GM19239 (cell line): ENCODE measurements around the gene ARL4D.
A peak's percentile ranks its signal among the peaks of the same experiment; 100 is the strongest.
"Not testable (repeated sequence)": the region's sequence is repeated elsewhere in the genome, so short reads cannot be mapped to it uniquely, and the experiment has no call there.

Experiments
- DNase-seq: peaks from one replicate; pipeline ENCODE4 v3.0.0; 2011; ENCODE audit warnings: low spot score; ENCODE audit not compliant: insufficient read length
- FAIRE-seq: peaks from 2 replicates; lab custom pipeline; 2011; peaks lifted over from hg19 to GRCh38; lab: Jason Lieb, UNC

Gene ARL4D

DNA sequence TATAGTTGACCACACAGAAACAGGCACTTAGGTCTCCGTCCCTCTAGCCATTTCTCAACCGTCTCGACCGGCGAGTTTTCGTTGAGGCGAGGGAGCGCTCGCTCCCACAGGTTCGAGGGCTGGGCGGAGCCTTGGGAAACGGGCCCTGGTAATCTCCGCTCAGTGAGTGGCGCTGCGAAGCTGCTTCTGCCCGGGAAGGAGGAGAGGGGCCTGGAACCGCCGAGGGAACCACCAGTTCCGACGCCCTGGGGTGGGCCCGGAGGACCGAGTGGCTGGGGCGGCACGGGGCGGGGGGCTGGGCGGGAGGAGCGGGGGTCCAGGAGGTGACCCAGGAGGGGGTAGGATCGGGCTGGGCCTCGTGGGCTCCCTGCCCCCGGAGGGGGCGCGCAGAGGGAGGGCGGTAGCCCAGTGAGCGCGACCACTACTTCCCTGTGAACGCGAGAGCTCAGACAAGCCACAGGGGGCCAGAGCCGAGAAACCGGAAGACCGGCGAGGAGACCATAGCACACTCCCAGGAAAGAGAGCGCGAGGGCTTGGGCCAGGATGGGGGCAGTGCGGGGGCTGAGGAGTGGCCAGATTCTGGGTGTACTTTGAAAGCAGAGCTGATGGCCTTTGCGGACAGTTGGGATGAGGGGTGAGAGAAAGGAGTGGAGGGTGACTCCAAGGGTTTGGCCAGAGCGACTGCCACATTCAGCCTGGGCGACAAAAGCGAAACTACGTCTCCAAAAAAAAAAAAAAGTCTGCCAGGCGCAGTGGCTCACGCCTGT, 29.9 kb upstream of the ARL4D start:
- no peak for DNase-seq
- peak; percentile 14 for FAIRE-seq

GRCh38 chr17:43369986-43370385, 28.8 kb upstream of the ARL4D start:
- no peak for DNase-seq
- no peak for FAIRE-seq

DNA sequence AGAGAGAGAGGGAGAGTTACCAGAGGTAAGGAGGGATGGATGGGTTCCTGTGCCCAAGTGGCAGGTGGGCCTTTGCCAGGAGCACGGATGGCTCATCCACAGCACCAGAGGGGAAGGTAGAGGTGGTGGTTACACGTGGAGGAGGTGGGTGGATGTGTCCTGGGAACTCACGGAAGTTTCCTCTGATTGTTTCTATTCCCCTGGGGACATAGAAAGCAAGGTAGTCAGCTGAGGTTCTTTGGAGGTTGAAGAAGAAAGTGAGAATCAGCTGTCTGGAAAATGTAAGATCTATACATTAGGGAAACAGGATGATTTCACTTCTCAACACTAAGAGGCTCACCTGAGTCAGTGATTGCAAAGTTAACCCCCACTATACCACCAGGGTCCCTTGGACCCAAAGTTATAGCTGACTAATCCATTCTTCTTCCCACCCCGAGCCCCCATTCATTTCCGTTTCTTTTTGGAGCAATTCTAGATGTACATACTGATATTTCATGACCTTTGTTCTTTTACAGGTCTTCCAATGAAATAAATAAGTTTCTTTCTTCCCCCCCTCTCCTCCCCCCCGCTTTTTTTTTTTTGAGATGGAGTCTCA, 27.5 kb upstream of the ARL4D start:
- FAIRE-seq = peak; percentile 68
- DNase-seq = no peak

- DNase-seq (no peak), FAIRE-seq (peak; percentile 92)
Observed at GRCh38 chr17:43372273-43372911, 26.4 kb upstream of the ARL4D start.

GRCh38 chr17:43373356-43373755, 25.4 kb upstream of the ARL4D start:
- DNase-seq (no peak), FAIRE-seq (no peak)

DNA sequence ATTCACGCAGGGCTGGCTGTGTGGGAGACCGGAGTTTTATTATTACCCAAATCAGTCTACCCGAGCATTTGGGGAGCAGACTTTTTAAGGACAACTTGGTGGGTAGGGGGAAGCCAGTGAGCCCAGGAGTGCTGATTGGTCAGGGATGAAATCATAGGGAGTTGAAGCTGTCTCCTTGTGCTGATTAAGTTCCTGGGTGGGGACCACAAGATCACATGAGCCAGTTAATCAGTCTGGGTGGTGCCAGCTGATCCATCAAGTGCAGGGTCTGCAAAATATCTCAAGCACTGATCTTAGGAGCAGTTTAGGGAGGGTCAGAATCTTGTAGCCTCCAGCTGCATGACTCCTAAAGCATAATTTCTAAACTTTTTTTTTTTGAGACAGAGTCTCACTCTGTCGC, 22.9 kb upstream of the ARL4D start:
- FAIRE-seq, DNase-seq: not testable (repeated sequence)

GRCh38 chr17:43377056-43377810, 21.6 kb upstream of the ARL4D start:
- FAIRE-seq = no peak
- DNase-seq = no peak

GRCh38 chr17:43378766-43379165, 20.0 kb upstream of the ARL4D start:
- FAIRE-seq (no peak), DNase-seq (no peak)

DNA sequence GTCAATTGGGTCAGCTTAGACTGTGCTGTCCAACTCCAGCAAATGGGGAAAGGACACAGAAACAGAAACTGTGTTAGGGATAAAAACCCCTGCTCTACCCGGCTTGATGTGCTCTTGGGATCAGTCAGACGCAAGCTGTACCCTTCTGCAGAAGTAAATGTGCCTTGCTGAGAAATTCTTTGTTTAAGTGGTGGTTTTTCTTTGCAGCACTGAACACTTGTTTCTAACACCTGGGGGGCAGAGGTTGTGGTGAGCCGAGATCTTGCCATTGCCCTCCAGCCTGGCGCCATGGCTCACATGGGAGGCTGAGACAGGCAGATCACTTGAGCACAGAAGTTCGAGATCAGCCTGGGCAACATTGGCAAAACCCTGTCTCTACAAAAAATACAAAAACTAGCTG, 18.5 kb upstream of the ARL4D start:
- DNase-seq (no peak), FAIRE-seq (no peak)

GRCh38 chr17:43381204-43381603, 17.6 kb upstream of the ARL4D start:
- FAIRE-seq (no peak), DNase-seq (no peak)

GRCh38 chr17:43381621-43382020, 17.2 kb upstream of the ARL4D start:
- FAIRE-seq = no peak

GRCh38 chr17:43382776-43383175, 16.0 kb upstream of the ARL4D start:
- no peak for DNase-seq
- no peak for FAIRE-seq

More at GRCh38 chr17:43381621-43382020, 17.2 kb upstream of the ARL4D start:
- DNase-seq = no peak

DNA sequence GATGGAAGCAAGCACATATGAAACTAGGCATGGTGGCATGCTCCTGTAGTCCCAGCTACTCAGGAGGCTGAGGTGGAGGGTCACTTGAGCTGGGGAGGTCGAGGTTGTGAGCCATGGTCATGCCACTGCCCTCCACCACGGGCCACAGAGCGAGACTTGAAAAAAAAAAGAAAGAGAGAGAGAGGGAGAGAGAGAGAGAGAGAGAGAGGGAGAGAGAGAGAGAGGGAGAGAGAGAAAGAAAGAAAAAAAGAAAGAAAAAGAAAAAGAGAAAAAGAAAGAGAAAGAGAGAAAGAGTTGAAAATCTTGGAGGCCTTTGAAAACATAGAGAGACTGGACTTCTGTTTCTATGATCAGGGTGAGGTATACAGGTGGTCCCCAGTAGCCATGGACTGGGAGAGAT, 15.4 kb upstream of the ARL4D start:
- FAIRE-seq (no peak), DNase-seq (no peak)

DNA sequence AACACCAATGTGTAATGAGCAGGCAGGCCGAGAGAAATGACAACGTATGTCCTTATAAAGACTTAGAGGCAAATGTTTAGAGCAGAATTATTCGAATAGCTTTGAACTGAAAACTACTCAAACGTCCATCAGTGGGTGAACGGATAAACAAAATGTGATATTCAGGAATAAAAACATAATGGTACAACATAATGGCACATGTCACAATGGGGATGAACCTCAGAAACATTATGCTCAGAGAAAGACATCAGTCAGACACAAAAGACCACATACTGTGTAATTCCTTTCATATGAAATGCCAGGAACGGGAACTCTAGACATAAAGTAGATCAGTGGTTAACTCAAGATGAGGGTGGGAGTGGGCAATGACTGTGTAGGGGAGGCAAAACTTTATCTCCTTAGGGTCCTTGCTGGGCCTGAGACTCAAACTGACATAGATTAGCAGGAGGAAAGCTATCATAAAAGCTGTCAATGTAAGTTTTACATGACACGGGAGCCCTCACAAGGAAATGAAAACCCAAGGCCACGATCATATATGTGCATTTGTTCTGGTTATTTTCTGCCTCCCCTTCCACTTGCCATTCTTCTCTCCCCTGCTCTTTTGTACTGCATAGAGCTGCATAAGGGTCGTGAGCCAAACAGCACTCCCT, 14.8 kb upstream of the ARL4D start:
- DNase-seq (no peak), FAIRE-seq (no peak)

- DNase-seq (no peak), FAIRE-seq (no peak)
Observed at GRCh38 chr17:43384476-43384862, 14.3 kb upstream of the ARL4D start.

- no peak for FAIRE-seq
- no peak for DNase-seq
Observed at GRCh38 chr17:43385046-43385831, 13.6 kb upstream of the ARL4D start.

DNA sequence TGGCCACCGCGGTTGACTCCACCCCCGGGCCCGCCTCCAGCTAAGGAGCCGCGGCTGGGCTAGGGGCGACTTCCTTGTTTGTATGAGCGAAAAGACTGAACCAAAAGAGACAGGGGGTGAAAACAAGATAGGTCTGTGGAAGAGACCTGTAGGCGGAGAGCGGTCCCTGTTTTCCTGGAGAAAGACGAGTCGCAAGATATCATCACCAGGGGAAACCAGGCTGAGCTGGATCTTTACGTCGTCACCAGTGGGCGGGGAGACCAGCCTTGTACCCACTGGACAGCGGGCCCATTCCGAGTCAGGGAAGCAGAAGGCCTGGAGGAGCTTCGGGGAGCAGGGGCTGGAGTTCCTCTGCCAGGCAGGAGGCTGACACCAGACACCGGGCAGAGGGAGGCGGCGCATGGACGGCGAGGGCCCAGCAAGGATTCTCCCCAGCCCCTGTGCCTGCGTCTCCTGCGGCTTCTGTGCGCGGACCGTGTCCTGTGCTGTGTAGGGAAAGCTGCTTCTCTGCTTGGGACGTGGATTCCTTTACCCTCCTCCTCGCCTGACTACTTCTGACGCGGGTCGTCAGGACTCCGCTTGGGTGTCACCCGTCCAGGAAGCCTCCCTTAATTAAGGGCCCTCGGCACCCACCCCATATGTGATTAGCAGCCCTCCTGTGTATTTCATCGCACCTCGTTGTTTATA, 10.3 kb upstream of the ARL4D start:
- FAIRE-seq = peak; percentile 96
- peak; percentile 50 for DNase-seq

GRCh38 chr17:43389046-43389947, 9.5 kb upstream of the ARL4D start:
- DNase-seq (no peak), FAIRE-seq (no peak)
